K562 treated with DMSO at 1 percent for 24 hours (cell line): ENCODE data around the gene TAMM41. TPM values are rescaled to one million over a fixed set of nuclear protein-coding genes. Genes with fewer than 3 reads are reported as not detected.

Experiments
- total RNA-seq: library from RNA; unstranded; fragments of 300-600 nt; gene quantifications from 2 replicates; pipeline ENCODE4 v1.2.3, GENCODE V29; 2022; ENCODE audit warnings: low read depth; ENCODE audit not compliant: insufficient read depth

The TAMM41 gene, protein sequence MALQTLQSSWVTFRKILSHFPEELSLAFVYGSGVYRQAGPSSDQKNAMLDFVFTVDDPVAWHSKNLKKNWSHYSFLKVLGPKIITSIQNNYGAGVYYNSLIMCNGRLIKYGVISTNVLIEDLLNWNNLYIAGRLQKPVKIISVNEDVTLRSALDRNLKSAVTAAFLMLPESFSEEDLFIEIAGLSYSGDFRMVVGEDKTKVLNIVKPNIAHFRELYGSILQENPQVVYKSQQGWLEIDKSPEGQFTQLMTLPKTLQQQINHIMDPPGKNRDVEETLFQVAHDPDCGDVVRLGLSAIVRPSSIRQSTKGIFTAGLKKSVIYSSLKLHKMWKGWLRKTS
- 17.5 and 21.2 TPM in 2 replicates for total RNA-seq

DNA sequence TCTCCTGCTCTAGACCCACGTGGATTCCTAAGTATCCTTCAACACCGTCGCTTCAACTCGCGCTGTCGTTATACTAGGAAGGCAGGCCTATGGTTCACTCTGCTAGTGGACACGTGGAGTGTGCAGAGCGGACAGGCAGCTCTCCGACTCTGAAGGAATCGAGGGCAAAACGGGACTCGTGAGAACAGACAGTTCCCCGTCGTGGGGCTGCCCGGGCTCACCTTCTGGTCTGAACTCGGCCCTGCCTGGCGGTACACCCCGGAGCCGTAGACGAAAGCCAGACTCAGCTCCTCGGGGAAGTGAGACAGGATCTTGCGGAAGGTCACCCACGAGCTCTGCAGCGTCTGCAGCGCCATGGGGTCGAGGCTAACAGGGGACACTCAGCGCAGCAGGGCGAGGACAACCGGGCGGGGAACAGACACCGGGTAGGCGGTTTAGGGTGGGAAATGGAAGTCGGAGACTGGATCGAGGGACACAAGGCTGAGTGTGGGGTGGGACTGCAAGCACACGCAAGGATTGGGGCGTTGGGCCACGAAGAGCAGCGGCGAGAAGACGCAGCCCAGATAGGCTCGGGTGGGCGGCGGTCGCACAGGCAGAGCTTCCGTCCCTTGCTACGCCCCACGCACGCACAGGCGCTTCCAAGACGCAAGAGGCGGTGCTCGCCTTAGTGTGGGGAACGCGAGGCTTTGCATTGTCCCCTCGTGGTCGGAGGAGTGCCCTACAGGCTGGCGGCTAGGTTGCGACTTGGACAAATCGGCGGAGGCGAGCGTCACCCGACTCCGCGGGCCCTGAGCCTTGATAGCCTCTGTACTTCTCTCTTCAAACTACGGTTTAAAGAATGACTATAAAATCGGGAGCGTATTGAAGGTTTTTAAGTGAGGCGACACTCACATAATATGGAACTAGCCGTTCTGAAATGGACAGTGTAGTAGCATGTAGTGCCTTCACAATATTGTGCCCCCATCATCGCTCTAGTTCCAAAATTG, at the start of gene TAMM41:
TSS of gene TAMM41 (minus strand) at position 605 of the 986 bp plus-strand sequence. CDS start at position 356, 249 bp downstream.

Other genes starting within 250 kb of the TAMM41 start
- 23.3 TPM in 2 replicates for gene VGLL4, start 203.0 kb downstream of the TAMM41 start, total RNA-seq
- not detected in 2 replicates for gene SYN2, start 157.5 kb upstream of the TAMM41 start, total RNA-seq